GM13977 (cell line): ENCODE results near the gene ZNHIT3.
A peak's percentile ranks its signal among the peaks of the same experiment; 100 is the strongest.
"Not testable (repeated sequence)": the region's sequence is repeated elsewhere in the genome, so short reads cannot be mapped to it uniquely, and the experiment has no call there.

Source experiments
- DNase-seq: peaks from one replicate; pipeline ENCODE4 v3.0.0; 2012; ENCODE audit warnings: low spot score
- in situ Hi-C: fragments of 300-500 bp; cut with MboI; formaldehyde crosslinking; loops from one replicate; pipeline ENCODE4 v1.12.0; 2022; ENCODE audit warnings: low sequenced_read_pairs, low pct_unique_long_range_greater_than_20kb, mixed read lengths, inconsistent platforms; ENCODE audit not compliant: unreplicated experiment
- TF ChIP-seq, protein P1 (sequence below): IDR thresholded peaks from 2 replicates; pipeline ENCODE4 v1.5.1; 2012; ENCODE audit warnings: mild to moderate bottlenecking, control low read depth; ENCODE audit not compliant: insufficient read depth; ENCODE audit errors: extremely low read depth, missing control alignments

The ZNHIT3 gene

DNA sequence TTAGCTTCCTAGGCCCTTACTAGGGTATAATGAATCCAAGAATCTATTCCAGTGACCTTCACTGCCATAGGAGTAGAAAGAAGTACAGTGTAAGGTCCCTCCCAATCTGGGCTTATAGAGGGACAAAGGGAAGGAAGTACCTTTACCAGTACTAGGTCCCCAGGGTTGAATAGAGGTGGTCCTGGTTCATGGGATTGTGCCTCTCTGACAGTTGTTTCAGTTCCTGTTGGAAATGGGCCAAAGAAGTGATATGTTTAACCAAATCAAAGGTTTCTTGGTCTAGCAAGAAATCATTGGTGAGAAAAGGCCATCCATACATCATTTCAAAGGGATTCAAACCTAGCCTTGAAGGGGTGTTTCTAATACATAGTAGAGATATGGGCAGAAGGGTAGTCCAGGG, 16.0 kb upstream of the ZNHIT3 start:
- DNase-seq: no peak
- TF ChIP-seq, protein P1, sequence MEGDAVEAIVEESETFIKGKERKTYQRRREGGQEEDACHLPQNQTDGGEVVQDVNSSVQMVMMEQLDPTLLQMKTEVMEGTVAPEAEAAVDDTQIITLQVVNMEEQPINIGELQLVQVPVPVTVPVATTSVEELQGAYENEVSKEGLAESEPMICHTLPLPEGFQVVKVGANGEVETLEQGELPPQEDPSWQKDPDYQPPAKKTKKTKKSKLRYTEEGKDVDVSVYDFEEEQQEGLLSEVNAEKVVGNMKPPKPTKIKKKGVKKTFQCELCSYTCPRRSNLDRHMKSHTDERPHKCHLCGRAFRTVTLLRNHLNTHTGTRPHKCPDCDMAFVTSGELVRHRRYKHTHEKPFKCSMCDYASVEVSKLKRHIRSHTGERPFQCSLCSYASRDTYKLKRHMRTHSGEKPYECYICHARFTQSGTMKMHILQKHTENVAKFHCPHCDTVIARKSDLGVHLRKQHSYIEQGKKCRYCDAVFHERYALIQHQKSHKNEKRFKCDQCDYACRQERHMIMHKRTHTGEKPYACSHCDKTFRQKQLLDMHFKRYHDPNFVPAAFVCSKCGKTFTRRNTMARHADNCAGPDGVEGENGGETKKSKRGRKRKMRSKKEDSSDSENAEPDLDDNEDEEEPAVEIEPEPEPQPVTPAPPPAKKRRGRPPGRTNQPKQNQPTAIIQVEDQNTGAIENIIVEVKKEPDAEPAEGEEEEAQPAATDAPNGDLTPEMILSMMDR: no peak
- in situ Hi-C loops: no loop called here

DNA sequence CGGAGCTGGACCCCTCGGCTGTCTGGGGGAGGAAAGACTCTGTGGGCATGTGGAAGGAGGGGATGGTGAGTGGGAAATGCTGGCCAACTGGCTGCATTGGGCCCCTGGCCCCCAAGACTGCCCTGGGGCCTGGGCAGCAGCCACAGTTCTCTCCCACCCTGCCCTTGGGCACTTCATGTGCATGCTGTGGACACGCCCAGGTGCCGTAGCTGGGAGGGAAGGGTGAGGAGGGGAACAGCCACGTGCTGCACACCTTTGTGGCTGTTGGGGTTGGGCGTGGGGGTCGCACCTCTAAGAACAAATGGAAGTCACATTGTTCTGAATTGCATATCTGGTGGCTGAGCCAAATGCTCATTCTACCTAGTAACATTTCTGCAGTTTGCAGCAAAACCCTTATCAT, 11.9 kb upstream of the ZNHIT3 start:
- DNase-seq: no peak
- TF ChIP-seq, protein P1: no peak
- in situ Hi-C loops: no loop called here

DNA sequence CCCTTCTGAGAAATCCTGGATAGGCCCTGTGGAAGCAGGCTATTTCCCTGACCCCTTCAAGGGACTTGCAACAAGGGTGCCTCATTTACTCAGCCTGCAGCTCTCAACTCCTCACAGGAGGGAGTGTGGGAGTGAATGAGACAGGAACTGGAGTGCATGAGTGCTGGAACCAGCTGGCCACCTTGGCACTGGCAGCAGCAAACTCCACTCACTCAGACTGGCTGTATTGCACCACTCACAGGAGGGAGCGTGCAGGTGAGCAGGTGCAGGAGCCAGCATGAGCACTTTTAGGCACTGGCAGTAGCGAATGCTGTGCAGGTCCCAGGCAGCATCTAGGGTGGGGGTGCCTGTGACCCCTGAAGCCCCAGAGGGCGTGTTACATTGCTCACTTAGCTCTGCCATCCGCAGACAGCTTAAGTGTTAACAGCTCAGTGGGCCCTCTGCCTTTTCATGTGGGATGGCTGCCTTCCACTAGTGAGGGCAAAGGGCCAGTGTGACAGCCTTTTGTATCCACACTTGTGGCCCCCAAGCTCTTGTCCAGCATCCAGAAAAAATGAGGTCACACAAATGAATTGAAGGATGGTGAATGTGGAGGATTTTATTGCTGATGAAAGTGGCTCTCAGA, 11.0 kb upstream of the ZNHIT3 start:
- DNase-seq: no peak
- in situ Hi-C loops: no loop called here

DNA sequence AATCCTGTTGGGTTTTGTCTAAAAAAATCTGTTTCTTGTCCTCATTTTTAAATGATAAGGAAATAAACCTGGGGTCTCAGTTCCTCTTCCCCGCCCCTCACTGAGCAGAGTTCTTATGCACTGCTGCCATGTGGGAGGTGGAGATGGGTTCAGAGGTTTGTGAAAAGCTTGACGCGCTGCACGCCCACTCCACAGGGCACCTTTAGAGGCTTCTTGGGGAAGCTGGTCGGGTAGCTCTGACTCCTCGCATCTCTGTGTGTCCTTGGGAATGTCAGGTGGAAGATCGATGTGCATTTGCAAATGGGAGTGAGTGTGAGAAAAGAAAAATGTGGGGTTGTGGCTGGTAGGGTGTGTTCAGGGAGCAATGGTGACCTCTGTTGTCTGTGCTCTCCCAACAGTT, 4.7 kb upstream of the ZNHIT3 start:
- in situ Hi-C loops: no loop called here
- DNase-seq: no peak
- TF ChIP-seq, protein P1: no peak

More for the DNA sequence above, 11.0 kb upstream of the ZNHIT3 start:
- TF ChIP-seq, protein P1: no peak

DNA sequence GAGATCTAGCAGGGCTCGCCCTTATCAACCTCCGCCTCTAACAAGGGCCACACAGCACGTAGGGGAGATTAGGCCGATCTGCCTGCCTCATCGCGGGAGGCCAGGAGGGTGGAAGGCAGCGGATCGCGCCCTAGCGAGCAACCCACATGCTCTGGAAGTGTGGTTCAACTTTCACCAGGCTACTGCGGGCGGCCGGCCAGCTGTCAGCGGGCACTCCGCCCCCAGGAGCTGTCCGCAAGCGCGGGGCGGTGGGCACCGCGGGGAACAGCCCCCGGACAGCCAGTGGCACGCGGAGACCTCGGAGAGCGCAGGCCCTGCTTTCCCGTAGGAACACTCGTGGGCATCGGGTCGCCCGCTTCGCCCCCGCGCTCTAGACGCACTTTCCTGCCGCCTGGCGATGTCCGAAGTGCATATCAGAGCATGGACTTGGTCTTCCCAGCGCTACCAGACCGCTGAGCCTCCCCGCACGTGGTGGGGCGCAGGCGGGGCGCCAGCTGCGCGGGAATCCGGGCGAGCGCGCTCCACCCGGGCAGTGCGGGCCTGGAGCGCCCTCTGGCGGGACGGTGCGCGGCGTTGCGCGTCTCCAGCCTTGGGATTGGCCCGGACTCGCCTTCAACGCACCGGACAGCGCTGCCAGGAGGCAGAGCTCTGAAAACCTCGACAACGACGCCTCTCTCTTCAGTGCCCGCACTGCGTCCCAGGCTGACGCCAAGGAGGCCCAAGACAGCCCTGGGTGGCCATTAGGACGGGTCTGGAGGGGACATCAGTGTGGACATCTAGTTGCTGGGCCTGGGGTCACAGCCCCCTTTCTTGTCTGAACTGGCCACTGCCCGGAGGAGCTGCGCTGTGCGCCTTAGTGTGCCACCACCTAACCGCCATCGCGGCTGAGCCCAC, 3.6 kb upstream of the ZNHIT3 start:
- TF ChIP-seq, protein P1: peak; percentile 98
- peak; percentile 95 for DNase-seq
- in situ Hi-C loops: no loop called here

DNA sequence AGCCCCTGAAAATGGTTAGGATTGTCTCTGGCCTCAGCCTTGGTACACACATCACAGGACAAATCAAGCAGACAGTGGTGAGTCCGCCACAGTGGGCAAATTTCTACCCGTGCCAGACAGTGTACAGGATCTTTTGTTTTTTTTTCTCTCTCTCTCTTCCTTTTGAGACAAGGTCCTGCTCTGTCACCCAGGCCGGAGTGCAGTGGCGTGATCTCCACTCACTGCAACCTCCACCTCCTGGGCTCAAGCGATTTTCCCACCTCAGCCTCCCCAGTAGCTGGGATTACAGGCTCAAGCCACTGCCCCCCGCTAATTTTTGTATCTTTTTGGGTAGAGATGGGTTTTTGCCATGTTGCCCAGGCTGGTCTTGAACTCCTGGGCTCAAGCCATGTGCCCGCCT, 2.5 kb upstream of the ZNHIT3 start:
- DNase-seq, in situ Hi-C loops: not testable (repeated sequence)

DNA sequence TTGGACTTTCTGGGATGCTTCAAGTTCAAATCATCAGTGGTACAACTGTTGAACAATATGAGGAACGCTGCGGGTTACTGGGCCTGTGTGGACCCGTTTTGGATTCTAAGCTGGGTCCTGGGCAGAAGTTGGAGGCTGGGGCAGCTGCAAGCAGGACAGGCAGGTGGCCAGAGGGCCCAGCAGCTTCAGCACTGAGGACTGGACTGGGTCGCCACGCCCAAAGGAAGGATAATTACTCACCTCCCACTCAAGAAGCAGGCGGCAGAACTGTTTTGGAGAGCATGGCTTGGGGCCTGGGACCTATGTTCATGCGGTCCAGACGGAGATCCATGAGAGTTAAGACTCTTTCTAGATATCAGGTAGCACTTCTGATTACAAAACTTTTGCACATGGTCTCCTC, 1.5 kb upstream of the ZNHIT3 start:
- TF ChIP-seq, protein P1: no peak
- DNase-seq: no peak
- in situ Hi-C loops: no loop called here
